CD1c-positive myeloid dendritic cell (primary cell): ENCODE results near the gene ACKR3.

ENCODE experiments used
- DNase-seq: peaks from one replicate; pipeline ENCODE4 v3.0.0-alpha.2; 2016; ENCODE audit errors: extremely low spot score

ACKR3 gene

GRCh38 chr2:236610991-236611821, 41.6 kb downstream of the ACKR3 start:
- no peak for DNase-seq

- DNase-seq: no peak
Observed at GRCh38 chr2:236612737-236613136, 43.1 kb downstream of the ACKR3 start.

- no peak for DNase-seq
Observed at GRCh38 chr2:236613612-236614011, 44.0 kb downstream of the ACKR3 start.

- DNase-seq: no peak
Observed at GRCh38 chr2:236614551-236614950, 44.9 kb downstream of the ACKR3 start.

GRCh38 chr2:236616031-236616430, 46.4 kb downstream of the ACKR3 start:
- DNase-seq: no peak

- no peak for DNase-seq
Observed at GRCh38 chr2:236616624-236617023, 47.0 kb downstream of the ACKR3 start.

GRCh38 chr2:236617221-236617737, 47.7 kb downstream of the ACKR3 start:
- no peak for DNase-seq

- no peak for DNase-seq
Observed at GRCh38 chr2:236617796-236618195, 48.2 kb downstream of the ACKR3 start.

GRCh38 chr2:236618370-236618769, 48.7 kb downstream of the ACKR3 start:
- no peak for DNase-seq

- no peak for DNase-seq
Observed at GRCh38 chr2:236619910-236620612, 50.4 kb downstream of the ACKR3 start.

- DNase-seq: no peak
Observed at GRCh38 chr2:236621786-236622185, 52.2 kb downstream of the ACKR3 start.

- DNase-seq: no peak
Observed at GRCh38 chr2:236622201-236622600, 52.6 kb downstream of the ACKR3 start.

GRCh38 chr2:236622660-236623059, 53.0 kb downstream of the ACKR3 start:
- no peak for DNase-seq

- no peak for DNase-seq
Observed at GRCh38 chr2:236623816-236624215, 54.2 kb downstream of the ACKR3 start.

GRCh38 chr2:236625156-236625690, 55.6 kb downstream of the ACKR3 start:
- no peak for DNase-seq

- no peak for DNase-seq
Observed at GRCh38 chr2:236626391-236627150, 56.9 kb downstream of the ACKR3 start.

GRCh38 chr2:236627193-236627592, 57.6 kb downstream of the ACKR3 start:
- no peak for DNase-seq

- DNase-seq: no peak
Observed at GRCh38 chr2:236627841-236628240, 58.2 kb downstream of the ACKR3 start.

- no peak for DNase-seq
Observed at GRCh38 chr2:236628256-236628901, 58.8 kb downstream of the ACKR3 start.

GRCh38 chr2:236628981-236629605, 59.5 kb downstream of the ACKR3 start:
- DNase-seq: no peak
